SK-N-MC (cell line): Measurements from ENCODE around the gene CALHM5.

Experiments
- EZH2 ChIP-seq: fragments of 200-600 bp; sonication (generic); IDR thresholded peaks from one replicate; pipeline ENCODE4 v1.6.1; 2017; ENCODE audit warnings: antibody characterized with exemption
- FOXP2 ChIP-seq: optimal IDR thresholded peaks from 2 replicates; pipeline ENCODE3; 2011; ENCODE audit warnings: mild to moderate bottlenecking, moderate library complexity; ENCODE audit not compliant: insufficient read depth; ENCODE audit errors: extremely low read length, control extremely low read depth
- POLR2AphosphoS5 ChIP-seq: IDR thresholded peaks from 2 replicates; pipeline ENCODE4 v1.6.1; 2012; ENCODE audit warnings: mild to moderate bottlenecking, low read depth, low read length, borderline replicate concordance

GRCh38 chr6:116571683-116572000 is 60.2 kb downstream of the CALHM5 start:
- no peak for TF ChIP-seq POLR2AphosphoS5
- no peak for TF ChIP-seq EZH2
- no peak for TF ChIP-seq FOXP2
